IPS-15b (cell line): ENCODE measurements around the gene PTPRC.

Source experiments
- H3K27me3 ChIP-seq: one replicate; pipeline ENCODE4 v1.6.1; 2013; ENCODE audit warnings: low read length; ENCODE audit not compliant: control insufficient read depth, insufficient read depth
- H3K36me3 ChIP-seq: one replicate; pipeline ENCODE4 v1.6.1; 2013; ENCODE audit warnings: low read length; ENCODE audit not compliant: control insufficient read depth, insufficient read depth
- H3K4me1 ChIP-seq: one replicate; pipeline ENCODE4 v1.6.1; 2013; ENCODE audit warnings: mild to moderate bottlenecking, low read length; ENCODE audit not compliant: control insufficient read depth, insufficient read depth
- H3K4me3 ChIP-seq: one replicate; pipeline ENCODE4 v1.5.1; 2013; ENCODE audit warnings: low read depth, low read length
- H3K9ac ChIP-seq: one replicate; pipeline ENCODE4 v1.6.1; 2013; ENCODE audit warnings: low read depth, mild to moderate bottlenecking, low read length
- H3K9me3 ChIP-seq: one replicate; pipeline ENCODE4 v1.6.1; 2013; ENCODE audit warnings: mild to moderate bottlenecking, low read length; ENCODE audit not compliant: control insufficient read depth, insufficient read depth

Gene PTPRC

GRCh38 chr1:198637916-198638437, 863 bp upstream of the PTPRC start:
- H3K4me3 ChIP-seq, result no peak overlapping the region
- H3K36me3 ChIP-seq, result no peaks in the 10 kb centered on the region
- H3K9ac ChIP-seq, result no peak overlapping the region
- H3K4me1 ChIP-seq, result no peaks in the 10 kb centered on the region
- no peaks in the 10 kb centered on the region for H3K9me3 ChIP-seq
- H3K27me3 ChIP-seq, result no peaks in the 10 kb centered on the region

- no peak overlapping the region for H3K4me3 ChIP-seq
- no peak overlapping the region for H3K9ac ChIP-seq
- H3K27me3 ChIP-seq, result no peaks in the 10 kb centered on the region
- no peaks in the 10 kb centered on the region for H3K9me3 ChIP-seq
- no peaks in the 10 kb centered on the region for H3K36me3 ChIP-seq
- no peaks in the 10 kb centered on the region for H3K4me1 ChIP-seq
These were observed 399 bp upstream of the PTPRC start for GRCh38 chr1:198638441-198638840.

GRCh38 chr1:198639671-198640143, 867 bp downstream of the PTPRC start:
- no peak overlapping the region for H3K4me3 ChIP-seq
- no peaks in the 10 kb centered on the region for H3K4me1 ChIP-seq
- H3K9me3 ChIP-seq, result no peaks in the 10 kb centered on the region
- H3K9ac ChIP-seq, result no peak overlapping the region
- no peaks in the 10 kb centered on the region for H3K27me3 ChIP-seq
- no peaks in the 10 kb centered on the region for H3K36me3 ChIP-seq

DNA sequence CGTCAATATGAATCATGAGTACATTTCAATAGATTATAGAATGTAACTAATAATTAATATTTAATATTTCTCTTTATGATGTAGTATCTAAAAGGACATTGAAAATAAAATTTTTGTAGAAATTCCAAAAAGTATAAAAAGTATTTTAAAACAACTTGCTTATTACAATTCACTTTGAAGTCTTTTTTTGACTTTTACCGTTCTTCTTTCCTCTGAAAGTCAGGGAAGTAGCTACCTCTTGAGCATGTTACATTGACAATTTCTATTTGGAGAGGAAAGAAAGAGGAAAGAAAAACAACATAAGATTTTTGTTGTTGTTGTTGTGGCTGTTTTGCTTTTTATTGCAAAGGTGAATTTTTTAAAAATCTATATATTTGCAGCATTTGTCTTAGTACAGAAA, 1.3 kb downstream of the PTPRC start:
- Histone ChIP-seq H3K9me3 (no peaks in the 10 kb centered on the region), H3K9ac (no peak overlapping the region), H3K36me3 (no peaks in the 10 kb centered on the region), H3K4me3 (no peak overlapping the region), H3K27me3 (no peaks in the 10 kb centered on the region), H3K4me1 (no peaks in the 10 kb centered on the region)

DNA sequence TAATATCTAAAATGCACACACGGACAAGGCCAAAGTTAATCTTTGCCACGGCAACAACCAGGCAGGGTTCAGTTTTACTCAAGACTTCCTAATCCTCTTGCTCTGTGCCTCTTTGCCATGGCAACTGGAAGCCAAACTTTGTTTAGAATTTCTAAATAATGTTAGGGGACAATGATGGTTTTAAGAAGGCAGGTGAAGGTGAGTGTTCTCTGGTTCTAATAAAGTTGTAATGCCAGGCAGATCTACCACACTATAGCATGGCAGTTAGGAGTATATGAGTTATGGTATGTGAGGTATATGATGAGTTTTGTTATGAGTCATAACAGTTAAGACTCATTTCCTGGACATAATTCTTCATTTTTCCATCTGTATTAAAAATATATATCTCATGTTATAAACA, 2.7 kb downstream of the PTPRC start:
- no peaks in the 10 kb centered on the region for H3K36me3 ChIP-seq
- H3K4me1 ChIP-seq, result no peaks in the 10 kb centered on the region
- H3K27me3 ChIP-seq, result no peaks in the 10 kb centered on the region
- H3K4me3 ChIP-seq, result no peak overlapping the region
- no peaks in the 10 kb centered on the region for H3K9me3 ChIP-seq
- no peak overlapping the region for H3K9ac ChIP-seq

GRCh38 chr1:198641966-198642668, 3.3 kb downstream of the PTPRC start:
- Histone ChIP-seq H3K9me3 (no peaks in the 10 kb centered on the region), H3K4me1 (no peaks in the 10 kb centered on the region), H3K4me3 (no peak overlapping the region), H3K36me3 (no peaks in the 10 kb centered on the region), H3K27me3 (no peaks in the 10 kb centered on the region), H3K9ac (no peak overlapping the region)

DNA sequence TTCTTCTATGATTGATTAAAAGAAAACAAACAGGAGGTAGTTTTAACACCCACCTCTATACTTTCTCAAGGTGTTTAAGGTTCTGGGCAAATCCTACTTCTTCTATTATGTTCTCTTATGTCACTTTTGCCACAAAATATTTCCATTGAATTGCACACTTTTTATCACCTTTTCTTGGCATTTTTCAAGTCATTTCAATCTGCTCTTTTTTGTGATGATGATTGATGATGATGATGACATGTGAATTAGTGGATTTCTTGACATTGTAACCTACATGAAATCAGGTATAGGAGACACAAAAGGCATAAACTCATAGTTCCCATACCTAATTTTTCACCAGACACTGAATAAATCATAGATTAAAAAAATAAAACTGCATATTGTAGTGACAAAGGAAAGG, 4.1 kb downstream of the PTPRC start:
- Histone ChIP-seq H3K9me3 (no peaks in the 10 kb centered on the region), H3K27me3 (no peaks in the 10 kb centered on the region), H3K9ac (no peak overlapping the region), H3K36me3 (no peaks in the 10 kb centered on the region), H3K4me1 (no peaks in the 10 kb centered on the region), H3K4me3 (no peak overlapping the region)

DNA sequence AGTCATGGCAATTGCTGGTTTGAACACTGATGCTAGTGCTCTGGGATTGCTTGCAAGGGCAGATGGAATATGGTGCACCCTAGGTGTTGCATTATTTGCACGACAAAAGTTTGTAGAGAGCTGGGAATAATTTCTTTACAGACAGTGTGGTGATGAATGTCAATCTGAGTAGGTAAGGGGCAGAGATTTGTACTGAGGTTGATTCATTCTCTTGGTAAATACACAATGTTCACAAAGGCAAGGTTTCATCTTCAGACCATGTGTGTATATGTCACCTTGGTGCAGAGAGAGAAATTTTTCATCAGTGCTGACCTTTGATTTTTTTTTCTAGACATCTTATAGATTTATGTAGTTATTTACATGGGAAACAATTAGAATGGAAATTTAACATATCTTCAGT, 5.0 kb downstream of the PTPRC start:
- H3K9me3 ChIP-seq, result no peaks in the 10 kb centered on the region
- H3K9ac ChIP-seq, result no peak overlapping the region
- H3K27me3 ChIP-seq, result no peaks in the 10 kb centered on the region
- no peaks in the 10 kb centered on the region for H3K36me3 ChIP-seq
- no peaks in the 10 kb centered on the region for H3K4me1 ChIP-seq
- no peak overlapping the region for H3K4me3 ChIP-seq

DNA sequence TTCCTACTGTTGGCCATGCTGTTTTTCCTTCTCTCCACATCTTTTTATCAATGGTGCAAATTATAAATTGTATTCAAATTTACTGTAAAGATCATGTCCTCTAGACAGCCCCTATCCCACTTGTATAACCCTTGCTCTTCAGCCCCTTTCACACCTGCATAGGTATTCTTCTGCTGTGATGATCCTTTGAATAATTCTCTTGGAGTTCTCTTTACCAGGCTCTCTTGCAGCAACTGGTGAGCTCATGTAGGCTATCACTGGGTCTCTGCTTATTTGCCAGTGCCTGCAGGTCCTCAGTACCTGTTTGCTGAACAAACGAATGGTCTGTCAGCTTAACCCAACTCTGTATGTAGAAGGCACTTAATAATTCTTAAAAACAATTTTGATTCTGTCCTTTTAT, 8.2 kb downstream of the PTPRC start:
- H3K36me3 ChIP-seq, result no peaks in the 10 kb centered on the region
- no peaks in the 10 kb centered on the region for H3K9me3 ChIP-seq
- H3K4me1 ChIP-seq, result peaks cover 4% of the 10 kb centered on the region
- no peak overlapping the region for H3K4me3 ChIP-seq
- no peak overlapping the region for H3K9ac ChIP-seq
- H3K27me3 ChIP-seq, result no peaks in the 10 kb centered on the region

DNA sequence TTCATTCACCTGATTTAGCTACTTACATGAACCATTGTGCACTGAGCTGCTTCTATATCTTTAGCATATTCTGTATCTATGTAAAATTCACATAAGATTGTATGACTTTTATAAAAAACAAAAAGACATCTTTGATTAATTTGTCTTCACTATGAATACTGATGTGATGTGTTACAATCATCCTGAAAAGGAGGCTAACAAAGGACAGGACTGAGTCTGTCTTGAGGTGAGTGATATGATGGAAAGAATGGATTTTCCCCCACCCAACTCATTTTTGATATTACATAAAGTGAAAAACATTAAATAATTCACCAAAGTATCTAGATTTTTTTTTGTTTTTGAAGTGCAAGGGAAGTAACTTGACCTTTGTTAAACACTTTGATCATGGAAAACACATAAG, 9.8 kb downstream of the PTPRC start:
- Histone ChIP-seq H3K4me1 (peaks cover 7% of the 10 kb centered on the region), H3K27me3 (no peaks in the 10 kb centered on the region), H3K4me3 (no peak overlapping the region), H3K9me3 (no peaks in the 10 kb centered on the region), H3K9ac (no peak overlapping the region), H3K36me3 (no peaks in the 10 kb centered on the region)

DNA sequence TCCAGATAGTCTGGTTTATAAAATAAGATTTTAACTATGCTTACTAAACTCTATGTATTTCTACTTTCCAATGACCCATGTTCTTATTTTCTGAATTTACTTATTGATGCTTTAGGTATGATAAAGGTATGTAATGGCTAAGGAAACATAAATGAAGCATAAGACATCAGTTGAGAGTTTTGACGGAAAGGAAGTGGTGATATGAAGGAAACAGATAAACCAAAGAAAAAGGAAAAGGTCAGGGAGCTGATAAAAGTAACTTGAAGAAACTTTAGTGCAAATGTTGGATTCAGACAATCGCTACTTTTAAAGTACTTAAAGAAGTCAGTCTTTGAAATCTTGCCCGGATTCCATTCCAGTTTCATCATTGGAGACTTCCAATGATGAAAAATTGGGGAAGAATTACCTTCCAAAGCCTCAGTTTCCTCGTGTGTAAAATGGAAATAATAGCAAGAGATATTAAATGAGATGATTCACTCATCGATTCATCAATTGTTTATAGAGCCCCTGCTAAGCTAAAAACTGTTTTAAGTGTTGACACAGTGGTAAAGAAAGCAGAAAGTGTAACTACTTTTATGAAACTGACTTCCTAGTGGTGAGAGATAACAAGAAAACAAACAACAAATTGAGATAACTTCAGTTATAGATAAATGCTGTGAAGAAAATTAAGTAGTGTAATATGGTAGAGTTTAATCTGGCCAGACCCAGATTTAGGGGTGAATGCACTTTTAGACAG, 10.6 kb downstream of the PTPRC start:
- Histone ChIP-seq H3K27me3 (no peaks in the 10 kb centered on the region), H3K9ac (no peak overlapping the region), H3K4me1 (peaks cover 7% of the 10 kb centered on the region), H3K9me3 (no peaks in the 10 kb centered on the region), H3K36me3 (no peaks in the 10 kb centered on the region), H3K4me3 (no peak overlapping the region)

DNA sequence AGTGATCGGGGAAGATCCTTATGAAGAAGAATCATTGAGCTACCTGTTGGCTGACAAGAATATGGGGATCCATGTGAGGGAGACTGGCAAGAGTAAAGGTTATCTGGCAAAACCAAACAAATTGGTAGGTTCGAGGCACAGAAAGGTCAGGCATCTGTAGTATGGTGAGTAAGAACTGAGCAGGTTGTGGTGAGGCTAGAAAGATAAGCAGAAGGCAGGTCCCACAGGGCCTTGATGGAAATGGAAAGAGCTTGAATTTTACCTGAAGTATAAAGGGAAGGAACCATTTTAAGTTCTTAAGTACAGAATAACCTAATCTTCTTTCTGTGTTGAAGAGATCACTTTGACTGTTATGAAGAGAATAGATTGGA, 11.1 kb downstream of the PTPRC start:
- H3K36me3 ChIP-seq, result no peaks in the 10 kb centered on the region
- no peaks in the 10 kb centered on the region for H3K27me3 ChIP-seq
- no peaks in the 10 kb centered on the region for H3K9me3 ChIP-seq
- no peak overlapping the region for H3K4me3 ChIP-seq
- peaks cover 7% of the 10 kb centered on the region for H3K4me1 ChIP-seq
- H3K9ac ChIP-seq, result no peak overlapping the region
